HEK293 (cell line): ENCODE data around the gene TSSK3.
A peak's percentile ranks its signal among the peaks of the same experiment; 100 is the strongest.

Source experiments
- CTCF ChIA-PET: fragments of 350-600 bp; formaldehyde crosslinking; extraction: SDS; loops from one replicate; lab custom pipeline; 2021; ENCODE audit warnings: antibody characterized with exemption; lab: Yijun Ruan, JAX
- POLR2A ChIA-PET: fragments of 300-600 bp; formaldehyde crosslinking; extraction: SDS; loops from one replicate; lab custom pipeline; 2020; ENCODE audit warnings: antibody characterized with exemption, inconsistent platforms; lab: Yijun Ruan, JAX
- H3K27ac ChIP-seq: fragments of 200-500 bp; sonication (Bioruptor generic); 2 replicates; pipeline ENCODE4 v1.5.1; 2014; ENCODE audit warnings: low read depth, low read length, control low read depth, inconsistent platforms; ENCODE audit errors: extremely low read depth
- H3K36me3 ChIP-seq, 2 experiments: fragments of 200-500 bp in 1 of 2; sonication (Bioruptor generic) in 1 of 2; 1 replicate in 1 of 2; 2 replicates in 1 of 2; pipeline ENCODE4 v1.5.1; 2014 to 2017; ENCODE audit warnings: inconsistent platforms in 2 of 2, low read length in 2 of 2; ENCODE audit not compliant: control insufficient read depth in 2 of 2, insufficient read depth in 1 of 2
- H3K4me1 ChIP-seq: fragments of 200-500 bp; sonication (Bioruptor generic); 2 replicates; pipeline ENCODE4 v1.5.1; 2014; ENCODE audit warnings: mild to moderate bottlenecking, low read length, inconsistent platforms; ENCODE audit not compliant: control insufficient read depth, insufficient read depth
- H3K4me3 ChIP-seq: 2 replicates; pipeline ENCODE4 v1.5.1; 2011; ENCODE audit warnings: low read depth, mild to moderate bottlenecking, control low read depth, low read length, moderate library complexity
- H3K9me3 ChIP-seq: fragments of 200-500 bp; sonication (Bioruptor generic); 2 replicates; pipeline ENCODE4 v1.5.1; 2014; ENCODE audit warnings: low read depth, low read length, inconsistent platforms; ENCODE audit not compliant: control insufficient read depth, insufficient read depth
- EGR2 ChIP-seq: fragments of 450-650 bp; formaldehyde crosslinking; IDR thresholded peaks from 2 replicates; pipeline ENCODE4 v1.5.1; 2016; ENCODE audit warnings: low read depth, missing biosample characterization, missing genetic modification characterization
- GLIS1 ChIP-seq: fragments of 450-650 bp; formaldehyde crosslinking; IDR thresholded peaks from 2 replicates; pipeline ENCODE4 v1.5.1; 2016; ENCODE audit warnings: missing biosample characterization, missing genetic modification characterization
- PRDM10 ChIP-seq: fragments of 450-650 bp; formaldehyde crosslinking; IDR thresholded peaks from 2 replicates; pipeline ENCODE4 v1.5.1; 2016; ENCODE audit warnings: missing biosample characterization, missing genetic modification characterization
- PRDM2 ChIP-seq: fragments of 450-650 bp; formaldehyde crosslinking; IDR thresholded peaks from 2 replicates; pipeline ENCODE4 v1.5.1; 2016; ENCODE audit warnings: missing biosample characterization, missing genetic modification characterization, borderline replicate concordance
- SALL2 ChIP-seq: fragments of 450-650 bp; formaldehyde crosslinking; IDR thresholded peaks from 2 replicates; pipeline ENCODE4 v1.5.0; 2017; ENCODE audit warnings: missing biosample characterization, mild to moderate bottlenecking, missing genetic modification characterization, borderline replicate concordance
- SP3 ChIP-seq: fragments of 450-650 bp; formaldehyde crosslinking; IDR thresholded peaks from 2 replicates; pipeline ENCODE4 v1.5.1; 2016; ENCODE audit warnings: missing biosample characterization, missing genetic modification characterization
- WT1 ChIP-seq: fragments of 450-650 bp; formaldehyde crosslinking; IDR thresholded peaks from 2 replicates; pipeline ENCODE4 v1.5.1; 2016; ENCODE audit warnings: missing biosample characterization, missing genetic modification characterization
- ZBTB48 ChIP-seq: fragments of 450-650 bp; formaldehyde crosslinking; IDR thresholded peaks from 2 replicates; pipeline ENCODE4 v1.5.1; 2016; ENCODE audit warnings: missing biosample characterization, missing genetic modification characterization
- ZEB2 ChIP-seq: fragments of 450-650 bp; formaldehyde crosslinking; IDR thresholded peaks from 2 replicates; pipeline ENCODE4 v1.5.1; 2016; ENCODE audit warnings: missing biosample characterization, missing genetic modification characterization
- ZNF10 ChIP-seq: fragments of 450-650 bp; formaldehyde crosslinking; IDR thresholded peaks from 2 replicates; pipeline ENCODE4 v1.5.1; 2017; ENCODE audit warnings: missing biosample characterization, missing genetic modification characterization
- ZNF132 ChIP-seq: fragments of 450-650 bp; formaldehyde crosslinking; IDR thresholded peaks from 2 replicates; pipeline ENCODE4 v1.5.1; 2017; ENCODE audit warnings: missing biosample characterization, missing genetic modification characterization, borderline replicate concordance
- ZNF157 ChIP-seq: fragments of 450-650 bp; formaldehyde crosslinking; IDR thresholded peaks from 2 replicates; pipeline ENCODE4 v1.5.1; 2016; ENCODE audit warnings: missing biosample characterization, missing genetic modification characterization
- ZNF302 ChIP-seq: fragments of 450-650 bp; formaldehyde crosslinking; IDR thresholded peaks from 2 replicates; pipeline ENCODE4 v1.5.1; 2016; ENCODE audit warnings: missing biosample characterization, missing genetic modification characterization, low read depth
- ZNF311 ChIP-seq: fragments of 450-650 bp; formaldehyde crosslinking; IDR thresholded peaks from 2 replicates; pipeline ENCODE4 v1.5.1; 2017; ENCODE audit warnings: missing biosample characterization, missing genetic modification characterization, borderline replicate concordance
- ZNF571 ChIP-seq: fragments of 450-650 bp; formaldehyde crosslinking; IDR thresholded peaks from 2 replicates; pipeline ENCODE4 v1.5.0; 2017; ENCODE audit warnings: missing biosample characterization, missing genetic modification characterization
- ZNF596 ChIP-seq: fragments of 450-650 bp; IDR thresholded peaks from 2 replicates; pipeline ENCODE4 v1.5.0; 2018; ENCODE audit warnings: missing biosample characterization, mild to moderate bottlenecking, missing genetic modification characterization, moderate library complexity
- ZNF692 ChIP-seq: fragments of 450-650 bp; formaldehyde crosslinking; IDR thresholded peaks from 2 replicates; pipeline ENCODE4 v1.5.1; 2016; ENCODE audit warnings: missing biosample characterization, missing genetic modification characterization
- ZNF707 ChIP-seq: fragments of 450-650 bp; formaldehyde crosslinking; IDR thresholded peaks from 2 replicates; pipeline ENCODE4 v1.5.1; 2016; ENCODE audit warnings: missing biosample characterization, missing genetic modification characterization
- ZSCAN30 ChIP-seq: fragments of 450-650 bp; IDR thresholded peaks from 2 replicates; pipeline ENCODE4 v1.5.1; 2018; ENCODE audit warnings: missing biosample characterization, mild to moderate bottlenecking, missing genetic modification characterization, moderate library complexity
- TF ChIP-seq, protein P1 (sequence below): fragments of 450-650 bp; formaldehyde crosslinking; IDR thresholded peaks from 2 replicates; pipeline ENCODE4 v1.5.1; 2016; ENCODE audit warnings: missing biosample characterization, missing genetic modification characterization

TSSK3 gene

DNA sequence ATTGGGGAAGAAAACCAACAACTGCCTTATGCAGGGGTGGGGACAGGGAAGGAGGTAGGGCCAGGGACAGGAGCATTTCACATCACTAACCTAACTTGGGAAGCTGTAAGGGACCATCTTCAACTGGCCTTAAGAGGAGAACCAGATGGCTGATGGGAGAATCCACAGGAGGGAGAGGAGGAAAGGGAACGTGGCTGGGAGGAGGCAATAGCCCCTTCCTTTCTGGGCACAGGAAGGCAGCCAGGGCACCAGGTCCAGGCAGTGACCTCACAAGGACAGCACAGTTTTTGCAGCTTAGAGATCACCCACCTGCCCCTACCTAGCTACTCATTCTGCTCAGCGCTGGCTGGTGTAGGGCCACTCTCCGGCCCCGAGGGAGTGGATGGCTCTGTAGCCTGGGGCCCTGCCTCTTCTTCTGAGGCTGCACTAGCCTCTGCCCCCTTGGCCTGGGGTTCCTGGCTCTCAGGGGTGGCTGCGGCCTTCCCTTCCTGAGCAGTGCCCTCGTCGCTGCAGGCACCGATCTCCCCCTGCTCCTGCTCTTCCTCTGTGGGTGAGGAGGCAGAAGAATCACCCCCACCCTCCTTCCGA, 28.0 kb upstream of the TSSK3 start (continued):
- TF ChIP-seq ZBTB48 (tag by site-specific recombination), result peak; percentile 100
- no peak for TF ChIP-seq ZNF596
- no peak for TF ChIP-seq WT1 (tag by site-specific recombination)
- TF ChIP-seq PRDM2 (tag by site-specific recombination), result no peak
- peak; percentile 57 for TF ChIP-seq PRDM10 (tag by site-specific recombination)
- TF ChIP-seq, protein P1, sequence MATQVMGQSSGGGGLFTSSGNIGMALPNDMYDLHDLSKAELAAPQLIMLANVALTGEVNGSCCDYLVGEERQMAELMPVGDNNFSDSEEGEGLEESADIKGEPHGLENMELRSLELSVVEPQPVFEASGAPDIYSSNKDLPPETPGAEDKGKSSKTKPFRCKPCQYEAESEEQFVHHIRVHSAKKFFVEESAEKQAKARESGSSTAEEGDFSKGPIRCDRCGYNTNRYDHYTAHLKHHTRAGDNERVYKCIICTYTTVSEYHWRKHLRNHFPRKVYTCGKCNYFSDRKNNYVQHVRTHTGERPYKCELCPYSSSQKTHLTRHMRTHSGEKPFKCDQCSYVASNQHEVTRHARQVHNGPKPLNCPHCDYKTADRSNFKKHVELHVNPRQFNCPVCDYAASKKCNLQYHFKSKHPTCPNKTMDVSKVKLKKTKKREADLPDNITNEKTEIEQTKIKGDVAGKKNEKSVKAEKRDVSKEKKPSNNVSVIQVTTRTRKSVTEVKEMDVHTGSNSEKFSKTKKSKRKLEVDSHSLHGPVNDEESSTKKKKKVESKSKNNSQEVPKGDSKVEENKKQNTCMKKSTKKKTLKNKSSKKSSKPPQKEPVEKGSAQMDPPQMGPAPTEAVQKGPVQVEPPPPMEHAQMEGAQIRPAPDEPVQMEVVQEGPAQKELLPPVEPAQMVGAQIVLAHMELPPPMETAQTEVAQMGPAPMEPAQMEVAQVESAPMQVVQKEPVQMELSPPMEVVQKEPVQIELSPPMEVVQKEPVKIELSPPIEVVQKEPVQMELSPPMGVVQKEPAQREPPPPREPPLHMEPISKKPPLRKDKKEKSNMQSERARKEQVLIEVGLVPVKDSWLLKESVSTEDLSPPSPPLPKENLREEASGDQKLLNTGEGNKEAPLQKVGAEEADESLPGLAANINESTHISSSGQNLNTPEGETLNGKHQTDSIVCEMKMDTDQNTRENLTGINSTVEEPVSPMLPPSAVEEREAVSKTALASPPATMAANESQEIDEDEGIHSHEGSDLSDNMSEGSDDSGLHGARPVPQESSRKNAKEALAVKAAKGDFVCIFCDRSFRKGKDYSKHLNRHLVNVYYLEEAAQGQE (tag by site-specific recombination), result no peak
- TF ChIP-seq, all 188 proteins: peak for 5

DNA sequence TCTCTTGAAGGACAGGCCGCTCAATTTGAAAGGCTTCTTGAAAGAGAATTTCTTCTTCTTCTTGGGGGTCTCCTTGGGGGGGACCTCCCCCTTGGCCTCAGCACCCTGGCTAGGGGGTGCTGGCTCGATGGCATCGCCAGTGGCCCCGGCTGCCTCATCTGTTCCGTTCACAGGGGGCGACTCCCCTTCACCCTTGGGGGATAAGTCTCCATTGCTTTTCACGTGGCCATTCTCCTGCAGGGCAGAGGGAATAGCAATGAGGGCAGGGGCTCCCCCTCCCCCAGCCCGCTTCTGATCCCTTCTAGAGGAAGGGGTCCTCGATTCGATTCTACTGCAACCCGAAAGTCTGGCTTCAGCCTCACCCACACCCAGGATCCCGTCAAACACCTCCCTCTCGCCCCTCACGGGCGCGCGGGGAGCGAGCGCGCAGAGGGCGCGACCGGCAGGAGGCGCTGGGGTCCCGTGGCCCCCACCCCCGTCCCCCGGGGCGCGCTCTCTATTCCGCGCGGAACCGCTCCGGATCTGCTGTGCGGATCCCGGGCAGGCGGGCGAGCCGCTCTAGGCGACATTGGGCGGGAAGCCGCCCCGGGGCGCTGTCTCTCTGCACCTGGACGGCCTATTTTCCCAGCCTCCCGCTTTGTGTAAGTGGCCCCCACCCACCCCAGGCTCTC, 27.3 kb upstream of the TSSK3 start:
- ChIA-PET POLR2A (interaction anchor here (0.7 to 5.8 kb wide), 19 partner anchors 12 to 546 kb away, joined by 3 to 100 read pairs (median 5); partner anchors contain the start of genes BSDC1, CCDC28B, HDAC1 and IQCC), CTCF (interaction anchor here (1.0 to 1.3 kb wide), 2 partner anchors 13 to 119 kb away, joined by 3 to 4 read pairs; no protein-coding TSS in a partner anchor)
- Histone ChIP-seq H3K4me3 (peak overlapping the region; percentile 84), H3K27ac (peak overlapping the region; percentile 76; the same call in 1 of the 2 replicates), H3K9me3 (no peaks in the 10 kb centered on the region), H3K36me3 (peaks cover 0 to 50% of the 10 kb centered on the region in 2 experiments; a peak in 1 of 3 replicates), H3K4me1 (no peaks in the 10 kb centered on the region)
- TF ChIP-seq ZEB2 (tag by site-specific recombination), result 0 out of 2 replicates have a peak, but pooled peaks have one; percentile 74
- peak; percentile 79 for TF ChIP-seq ZNF692
- no peak for TF ChIP-seq ZNF10
- no peak for TF ChIP-seq ZNF157 (tag by site-specific recombination)
- TF ChIP-seq ZNF707 (tag by site-specific recombination), result no peak
- TF ChIP-seq ZNF311, result no peak
- TF ChIP-seq SALL2, result no peak
- TF ChIP-seq ZNF302 (tag by site-specific recombination), result no peak
- TF ChIP-seq ZSCAN30, result peak; percentile 76; the same call in 1 of the 2 replicates
- no peak for TF ChIP-seq ZNF132 (tag by site-specific recombination)
- TF ChIP-seq EGR2 (tag by site-specific recombination), result no peak
- TF ChIP-seq GLIS1 (tag by site-specific recombination), result peak; percentile 91
- TF ChIP-seq SP3 (tag by site-specific recombination), result no peak
- peak; percentile 15; the same call in 1 of the 2 replicates for TF ChIP-seq ZBTB48 (tag by site-specific recombination)
- TF ChIP-seq ZNF571 (tag by site-specific recombination), result no peak
